ENCODE measurements around the gene NPC1.

- TF ChIP-seq POLR2A (IDR thresholded peaks at IDR 0.05; ENCODE audit: low read depth, low read length) (no peak), TAF1 (IDR thresholded peaks at IDR 0.05; ENCODE audit: borderline replicate concordance, low read depth, low read length) (no peak)
These were observed 41.7 kb upstream of the NPC1 start for GRCh38 chr18:23627970-23628369.
